Measurements from ENCODE around the gene PSTPIP2.
"Not testable (repeated sequence)": the region's sequence is repeated elsewhere in the genome, so short reads cannot be mapped to it uniquely, and the experiment has no call there.

The PSTPIP2 gene

GRCh38 chr18:46071653-46072375, at the start of gene PSTPIP2:
Gene PSTPIP2 (minus strand): TSS chr18:46072260. CDS start chr18:46072188, 72 bp downstream.
- DNase-seq = peak; percentile 86

GRCh38 chr18:46113751-46114150, 41.7 kb upstream of the PSTPIP2 start:
- no peak for DNase-seq

- no peak for DNase-seq
Observed at GRCh38 chr18:46110406-46110805, 38.3 kb upstream of the PSTPIP2 start.

GRCh38 chr18:46109386-46109785, 37.3 kb upstream of the PSTPIP2 start:
- no peak for DNase-seq

GRCh38 chr18:46104128-46104911, 32.3 kb upstream of the PSTPIP2 start, which contains the start of gene HAUS1:
Gene HAUS1 (plus strand): TSS chr18:46104385. CDS start chr18:46104412, 27 bp downstream.
- DNase-seq = peak; percentile 95

GRCh38 chr18:46099463-46099862, 27.4 kb upstream of the PSTPIP2 start:
- DNase-seq = no peak

GRCh38 chr18:46098616-46098933, 26.5 kb upstream of the PSTPIP2 start:
- DNase-seq = no peak

GRCh38 chr18:46097801-46098615, 25.9 kb upstream of the PSTPIP2 start, which contains the start of gene ATP5F1A:
Gene ATP5F1A (minus strand): TSS chr18:46098296. CDS start chr18:46098231, 65 bp downstream.
- DNase-seq = peak; percentile 96

- DNase-seq = no peak
Observed at GRCh38 chr18:46097431-46097800, 25.4 kb upstream of the PSTPIP2 start.

GRCh38 chr18:46096651-46097300, 24.7 kb upstream of the PSTPIP2 start:
- no peak for DNase-seq

GRCh38 chr18:46095532-46095931, 23.5 kb upstream of the PSTPIP2 start:
- DNase-seq = no peak

- DNase-seq = not testable (repeated sequence)
Observed at GRCh38 chr18:46088501-46088900, 16.4 kb upstream of the PSTPIP2 start.

- DNase-seq = no peak
Observed at GRCh38 chr18:46084431-46084830, 12.4 kb upstream of the PSTPIP2 start.

GRCh38 chr18:46080156-46080555, 8.1 kb upstream of the PSTPIP2 start:
- no peak for DNase-seq

GRCh38 chr18:46079336-46079735, 7.3 kb upstream of the PSTPIP2 start:
- no peak for DNase-seq

- DNase-seq = peak; percentile 69
Observed at GRCh38 chr18:46073474-46074331, 1.6 kb upstream of the PSTPIP2 start.

- DNase-seq = no peak
Observed at GRCh38 chr18:46072959-46073358, 899 bp upstream of the PSTPIP2 start.

- no peak for DNase-seq
Observed at GRCh38 chr18:46072376-46072867, 362 bp upstream of the PSTPIP2 start.

- peak; percentile 65 for DNase-seq
Observed at GRCh38 chr18:46070815-46071652, 1.0 kb downstream of the PSTPIP2 start.

GRCh38 chr18:46070232-46070631, 1.8 kb downstream of the PSTPIP2 start:
- no peak for DNase-seq

- DNase-seq = no peak
Observed at GRCh38 chr18:46069524-46069923, 2.5 kb downstream of the PSTPIP2 start.

All from activated effector memory CD4-positive, alpha-beta T cell treated with anti-CD3 and anti-CD28 coated beads, Interleukin-2, amount 50 U/mL, for 16 hours (primary cell).